Duodenal mucosa (tissue), 2 donors: ENCODE results near the gene ADGRF1.

Source experiments
- H3K27ac ChIP-seq: one replicate; pipeline ENCODE4 v1.7.0; 2013; ENCODE audit warnings: low read depth, low read length
- H3K27me3 ChIP-seq, 2 donors: one replicate each; pipeline ENCODE4 v1.7.0; 2013; ENCODE audit warnings: low read length in 2 of 2, control low read depth in 1 of 2; ENCODE audit not compliant: insufficient read depth in 2 of 2, control insufficient read depth in 1 of 2
- H3K36me3 ChIP-seq, 2 donors: one replicate each; pipeline ENCODE4 v1.7.0; 2013; ENCODE audit warnings: low read length in 2 of 2, control low read depth in 1 of 2; ENCODE audit not compliant: insufficient read depth in 2 of 2, control insufficient read depth in 1 of 2
- H3K4me1 ChIP-seq, 2 donors: one replicate each; pipeline ENCODE4 v1.7.0; 2013; ENCODE audit warnings: low read length in 2 of 2, control low read depth in 1 of 2; ENCODE audit not compliant: insufficient read depth in 2 of 2, control insufficient read depth in 1 of 2
- H3K4me3 ChIP-seq, 2 donors: one replicate each; pipeline ENCODE4 v1.7.0; 2013; ENCODE audit warnings: low read length in 2 of 2, low read depth in 1 of 2
- H3K9ac ChIP-seq, 2 donors: one replicate each; pipeline ENCODE4 v1.7.0; 2013; ENCODE audit warnings: low read length in 2 of 2, low read depth in 1 of 2
- H3K9me3 ChIP-seq, 2 donors: one replicate each; pipeline ENCODE4 v1.7.0; 2013; ENCODE audit warnings: low read length in 2 of 2, control low read depth in 1 of 2; ENCODE audit not compliant: control insufficient read depth in 1 of 2

ADGRF1 gene

GRCh38 chr6:47076422-47077344 is 34.6 kb upstream of the ADGRF1 start:
- Histone ChIP-seq H3K4me1 (no peaks in the 10 kb centered on the region), H3K27ac (no peak overlapping the region), H3K9ac (no peak overlapping the region), H3K36me3 (no peaks in the 10 kb centered on the region), H3K9me3 (no peaks in the 10 kb centered on the region), H3K4me3 (no peak overlapping the region), H3K27me3 (no peaks in the 10 kb centered on the region)

GRCh38 chr6:47075741-47076421 is 33.7 kb upstream of the ADGRF1 start:
- Histone ChIP-seq H3K4me1 (no peaks in the 10 kb centered on the region), H3K27me3 (no peaks in the 10 kb centered on the region), H3K9me3 (no peaks in the 10 kb centered on the region), H3K27ac (no peak overlapping the region), H3K4me3 (no peak overlapping the region), H3K36me3 (no peaks in the 10 kb centered on the region), H3K9ac (no peak overlapping the region)

GRCh38 chr6:47075168-47075567 is 33.0 kb upstream of the ADGRF1 start:
- Histone ChIP-seq H3K9ac (no peak overlapping the region), H3K4me1 (no peaks in the 10 kb centered on the region), H3K36me3 (no peaks in the 10 kb centered on the region), H3K27me3 (no peaks in the 10 kb centered on the region), H3K4me3 (no peak overlapping the region), H3K9me3 (no peaks in the 10 kb centered on the region), H3K27ac (no peak overlapping the region)

- Histone ChIP-seq H3K9me3 (no peaks in the 10 kb centered on the region), H3K27ac (no peak overlapping the region)
Observed at GRCh38 chr6:47073125-47074110, 31.3 kb upstream of the ADGRF1 start.

GRCh38 chr6:47072667-47073066 is 30.5 kb upstream of the ADGRF1 start:
- Histone ChIP-seq H3K27ac (no peak overlapping the region), H3K9ac (no peak overlapping the region), H3K27me3 (no peaks in the 10 kb centered on the region), H3K4me3 (no peak overlapping the region), H3K9me3 (no peaks in the 10 kb centered on the region), H3K4me1 (no peaks in the 10 kb centered on the region), H3K36me3 (no peaks in the 10 kb centered on the region)

More at GRCh38 chr6:47073125-47074110, 31.3 kb upstream of the ADGRF1 start:
- no peaks in the 10 kb centered on the region for H3K36me3 ChIP-seq
- no peaks in the 10 kb centered on the region for H3K27me3 ChIP-seq
- no peaks in the 10 kb centered on the region for H3K4me1 ChIP-seq
- no peak overlapping the region for H3K9ac ChIP-seq
- no peak overlapping the region for H3K4me3 ChIP-seq

- no peaks in the 10 kb centered on the region for H3K36me3 ChIP-seq
- H3K4me3 ChIP-seq, result no peak overlapping the region
- no peaks in the 10 kb centered on the region for H3K27me3 ChIP-seq
- H3K27ac ChIP-seq, result no peak overlapping the region
- H3K4me1 ChIP-seq, result no peaks in the 10 kb centered on the region
- no peaks in the 10 kb centered on the region for H3K9me3 ChIP-seq
- no peak overlapping the region for H3K9ac ChIP-seq
Observed at GRCh38 chr6:47071681-47072080, 29.5 kb upstream of the ADGRF1 start.

- no peaks in the 10 kb centered on the region for H3K4me1 ChIP-seq
- H3K4me3 ChIP-seq, result no peak overlapping the region
- no peaks in the 10 kb centered on the region for H3K9me3 ChIP-seq
- no peaks in the 10 kb centered on the region for H3K36me3 ChIP-seq
- H3K9ac ChIP-seq, result no peak overlapping the region
- H3K27ac ChIP-seq, result no peak overlapping the region
- H3K27me3 ChIP-seq, result no peaks in the 10 kb centered on the region
Observed at GRCh38 chr6:47070461-47070860, 28.3 kb upstream of the ADGRF1 start.

GRCh38 chr6:47069156-47069555 is 27.0 kb upstream of the ADGRF1 start:
- H3K36me3 ChIP-seq, result no peaks in the 10 kb centered on the region
- no peaks in the 10 kb centered on the region for H3K4me1 ChIP-seq
- no peaks in the 10 kb centered on the region for H3K9me3 ChIP-seq
- no peaks in the 10 kb centered on the region for H3K27me3 ChIP-seq
- no peak overlapping the region for H3K27ac ChIP-seq
- no peak overlapping the region for H3K9ac ChIP-seq
- H3K4me3 ChIP-seq, result no peak overlapping the region

- no peak overlapping the region for H3K27ac ChIP-seq
- no peak overlapping the region for H3K9ac ChIP-seq
- no peaks in the 10 kb centered on the region for H3K9me3 ChIP-seq
- H3K4me1 ChIP-seq, result no peaks in the 10 kb centered on the region
- no peak overlapping the region for H3K4me3 ChIP-seq
- no peaks in the 10 kb centered on the region for H3K27me3 ChIP-seq
- no peaks in the 10 kb centered on the region for H3K36me3 ChIP-seq
Observed at GRCh38 chr6:47066418-47066817, 24.3 kb upstream of the ADGRF1 start.
